ENCODE measurements around the gene RERE. TPM values are rescaled to one million over a fixed set of nuclear protein-coding genes. Genes with fewer than 3 reads are reported as not detected.

The RERE gene
- total and polyA plus RNA-seq, 2 experiments from 2014 or later = 148 to 170 TPM

- TF ChIP-seq ZNF462 (CRISPR knock-in tag; IDR thresholded peaks at IDR 0.05) (no peak), EZH2 (IDR thresholded peaks at IDR 0.05; ENCODE audit: low read depth, unreplicated experiment) (no peak), CREB1 (CRISPR knock-in tag; IDR thresholded peaks at IDR 0.05; ENCODE audit: low read depth) (no peak)
Observed at GRCh38 chr1:8717148-8717547, 100.3 kb downstream of the RERE start (continued).

- Histone ChIP-seq H3K4me3 (no peak overlapping the region), H2AFZ (no peak overlapping the region), H3K4me2 (no peak overlapping the region), H3K4me1 (ENCODE audit: insufficient read depth) (peaks cover 54% of the 10 kb centered on the region), H3K9me2 (ENCODE audit: insufficient read depth) (no peaks in the 10 kb centered on the region), H4K20me1 (replicated peaks; ENCODE audit: insufficient read depth) (peaks cover 7% of the 10 kb centered on the region; the same call in 1 of the 2 replicates), H3K27ac (ENCODE audit: low read depth) (no peak overlapping the region), H3F3A (replicated peaks; ENCODE audit: low read depth) (no peaks in the 10 kb centered on the region), H3K36me3 (ENCODE audit: insufficient read depth) (no peaks in the 10 kb centered on the region), H3K27me3 (ENCODE audit: insufficient read depth) (no peaks in the 10 kb centered on the region), H3K79me2 (replicated peaks; ENCODE audit: insufficient read depth) (peaks cover 78% of the 10 kb centered on the region)
- peaks cover 52% of the 10 kb centered on the region for H3K4me1 Mint-ChIP-seq
- no peaks in the 10 kb centered on the region for H3K9me3 Mint-ChIP-seq
- H3K27ac Mint-ChIP-seq = no peak overlapping the region
- ATAC-seq (no peak), DNase-seq (ENCODE audit: low spot score) (no peak)
- no peak overlapping the region for H3K4me3 Mint-ChIP-seq
- H3K27me3 Mint-ChIP-seq (ENCODE audit: insufficient read depth, low read depth, poor library complexity) = peaks cover 2% of the 10 kb centered on the region
- no peaks in the 10 kb centered on the region for H3K36me3 Mint-ChIP-seq (ENCODE audit: low read depth)
- no peak for TF ChIP-seq POLR2AphosphoS5 (IDR thresholded peaks at IDR 0.05; ENCODE audit: low read depth)
- no peak for TF ChIP-seq ZNF462 (CRISPR knock-in tag; IDR thresholded peaks at IDR 0.05)
- no peak for TF ChIP-seq ZNF331 (CRISPR knock-in tag; IDR thresholded peaks at IDR 0.05; ENCODE audit: low read depth)
- no peak for TF ChIP-seq CREB1 (CRISPR knock-in tag; IDR thresholded peaks at IDR 0.05; ENCODE audit: low read depth)
- no peak for TF ChIP-seq ETS1 (IDR thresholded peaks at IDR 0.05)
Observed at GRCh38 chr1:8716238-8716637, 101.2 kb downstream of the RERE start.
